Neural progenitor cell (in vitro differentiated cells): ENCODE results near the gene DDX25. TPM values are rescaled to one million over a fixed set of nuclear protein-coding genes. Genes with fewer than 3 reads are reported as not detected.

ENCODE experiments used
- DNase-seq: peaks from one replicate; pipeline ENCODE4 v3.0.0-alpha.2; 2016; ENCODE audit warnings: low spot score
- H2AFZ ChIP-seq: fragments of 200-600 bp; sonication (generic); replicated peaks from 2 replicates; pipeline ENCODE4 v1.6.1; 2016; ENCODE audit warnings: antibody characterized with exemption
- H3F3A ChIP-seq: fragments of 200-600 bp; sonication (generic); 2 replicates; pipeline ENCODE4 v1.6.1; 2016; ENCODE audit warnings: antibody characterized with exemption, low read depth
- H3K27ac ChIP-seq: fragments of 200-600 bp; sonication (generic); 2 replicates; pipeline ENCODE4 v1.5.1; 2016; ENCODE audit warnings: mild to moderate bottlenecking
- H3K27me3 ChIP-seq: fragments of 200-600 bp; sonication (generic); 2 replicates; pipeline ENCODE4 v1.6.1; 2016; ENCODE audit warnings: mild to moderate bottlenecking, moderate library complexity
- H3K36me3 ChIP-seq: fragments of 200-600 bp; sonication (generic); 2 replicates; pipeline ENCODE4 v1.5.1; 2016
- H3K4me1 ChIP-seq: fragments of 200-600 bp; sonication (generic); 2 replicates; pipeline ENCODE4 v1.6.1; 2016; ENCODE audit warnings: mixed run types
- H3K4me2 ChIP-seq: fragments of 200-600 bp; sonication (generic); 2 replicates; pipeline ENCODE4 v1.6.1; 2016
- H3K4me3 ChIP-seq: fragments of 200-600 bp; sonication (generic); 2 replicates; pipeline ENCODE4 v1.5.1; 2016
- H3K79me2 ChIP-seq: fragments of 200-600 bp; sonication (generic); 2 replicates; pipeline ENCODE4 v1.6.1; 2016; ENCODE audit warnings: low read depth
- H3K9ac ChIP-seq: fragments of 200-600 bp; sonication (generic); 2 replicates; pipeline ENCODE4 v1.6.1; 2016
- H3K9me3 ChIP-seq: fragments of 200-600 bp; sonication (generic); 2 replicates; pipeline ENCODE4 v1.5.1; 2016; ENCODE audit warnings: low read depth
- H4K20me1 ChIP-seq: fragments of 200-600 bp; sonication (generic); 2 replicates; pipeline ENCODE4 v1.6.1; 2016; ENCODE audit warnings: low read depth
- H3K27ac Mint-ChIP-seq: 3 replicates; pipeline ENCODE4 v1.8.0; 2021; ENCODE audit warnings: mixed read lengths
- H3K27me3 Mint-ChIP-seq: 2 replicates; pipeline ENCODE4 v1.8.0; 2022; ENCODE audit warnings: low read depth, mild to moderate bottlenecking, inconsistent platforms, moderate library complexity, mixed read lengths; ENCODE audit not compliant: insufficient read depth
- H3K36me3 Mint-ChIP-seq: 3 replicates; pipeline ENCODE4 v1.8.0; 2021; ENCODE audit warnings: mixed read lengths
- H3K4me1 Mint-ChIP-seq: 3 replicates; pipeline ENCODE4 v1.8.0; 2021; ENCODE audit warnings: mixed read lengths
- H3K4me3 Mint-ChIP-seq: 3 replicates; pipeline ENCODE4 v1.8.0; 2021; ENCODE audit warnings: mild to moderate bottlenecking, moderate library complexity, mixed read lengths
- H3K9me3 Mint-ChIP-seq: 3 replicates; pipeline ENCODE4 v1.8.0; 2020; ENCODE audit warnings: mixed read lengths
- EZH2 ChIP-seq: fragments of 200-600 bp; sonication (generic); IDR thresholded peaks from 2 replicates; pipeline ENCODE4 v1.6.1; 2017; ENCODE audit warnings: antibody characterized with exemption, mild to moderate bottlenecking, moderate library complexity
- EZH2phosphoT487 ChIP-seq: fragments of 200-600 bp; sonication (generic); IDR thresholded peaks from 2 replicates; pipeline ENCODE4 v1.6.1; 2017; ENCODE audit warnings: antibody characterized with exemption
- total RNA-seq: library from RNA; depleted of rRNA; stranded (reverse); fragments of >200 nt; gene quantifications from 2 replicates; pipeline ENCODE4 v1.2.3, GENCODE V29; 2015; ENCODE audit warnings: low replicate concordance
- TF ChIP-seq, protein P1 (sequence below): fragments of 200-600 bp; sonication (generic); IDR thresholded peaks from 2 replicates; pipeline ENCODE4 v1.5.1; 2017; ENCODE audit warnings: antibody characterized with exemption, mild to moderate bottlenecking

DDX25 gene
- total RNA-seq, 1 donor from 2014 or later = 12.4 TPM

DNA sequence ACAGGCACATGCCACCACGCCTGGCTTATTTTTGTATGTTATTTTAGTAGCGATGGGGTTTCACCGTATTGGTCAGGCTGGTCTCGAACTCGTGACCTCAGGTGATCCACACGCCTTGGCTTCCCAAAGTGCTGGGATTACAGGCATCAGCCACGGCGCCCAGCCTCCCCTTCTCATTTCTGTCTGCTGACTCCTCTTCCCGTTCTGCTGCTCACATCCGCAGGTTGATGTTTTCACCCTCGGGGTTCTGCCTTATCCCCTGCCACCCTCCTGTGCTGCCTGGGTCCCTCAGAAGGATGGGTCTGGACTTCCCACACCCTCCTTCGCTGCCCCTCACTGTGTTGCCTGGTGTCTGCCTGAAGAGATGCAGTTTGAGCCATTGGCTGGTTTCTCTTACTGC is 22.4 kb downstream of the DDX25 start:
- Histone ChIP-seq H3K79me2 (no peaks in the 10 kb centered on the region), H3K9ac (no peak overlapping the region), H3K4me2 (no peak overlapping the region), H3K36me3 (no peaks in the 10 kb centered on the region), H3K4me3 (no peak overlapping the region), H3K27me3 (no peaks in the 10 kb centered on the region), H3F3A (no peaks in the 10 kb centered on the region), H3K4me1 (peaks cover 8% of the 10 kb centered on the region), H4K20me1 (no peaks in the 10 kb centered on the region), H3K27ac (no peak overlapping the region), H2AFZ (no peak overlapping the region), H3K9me3 (no peaks in the 10 kb centered on the region)
- Mint-ChIP-seq H3K27ac (no peak overlapping the region), H3K4me1 (peaks cover 15% of the 10 kb centered on the region), H3K4me3 (no peak overlapping the region), H3K27me3 (no peaks in the 10 kb centered on the region), H3K36me3 (no peaks in the 10 kb centered on the region), H3K9me3 (no peaks in the 10 kb centered on the region)
- no peak for TF ChIP-seq EZH2
- TF ChIP-seq EZH2phosphoT487 = no peak
- TF ChIP-seq, protein P1, sequence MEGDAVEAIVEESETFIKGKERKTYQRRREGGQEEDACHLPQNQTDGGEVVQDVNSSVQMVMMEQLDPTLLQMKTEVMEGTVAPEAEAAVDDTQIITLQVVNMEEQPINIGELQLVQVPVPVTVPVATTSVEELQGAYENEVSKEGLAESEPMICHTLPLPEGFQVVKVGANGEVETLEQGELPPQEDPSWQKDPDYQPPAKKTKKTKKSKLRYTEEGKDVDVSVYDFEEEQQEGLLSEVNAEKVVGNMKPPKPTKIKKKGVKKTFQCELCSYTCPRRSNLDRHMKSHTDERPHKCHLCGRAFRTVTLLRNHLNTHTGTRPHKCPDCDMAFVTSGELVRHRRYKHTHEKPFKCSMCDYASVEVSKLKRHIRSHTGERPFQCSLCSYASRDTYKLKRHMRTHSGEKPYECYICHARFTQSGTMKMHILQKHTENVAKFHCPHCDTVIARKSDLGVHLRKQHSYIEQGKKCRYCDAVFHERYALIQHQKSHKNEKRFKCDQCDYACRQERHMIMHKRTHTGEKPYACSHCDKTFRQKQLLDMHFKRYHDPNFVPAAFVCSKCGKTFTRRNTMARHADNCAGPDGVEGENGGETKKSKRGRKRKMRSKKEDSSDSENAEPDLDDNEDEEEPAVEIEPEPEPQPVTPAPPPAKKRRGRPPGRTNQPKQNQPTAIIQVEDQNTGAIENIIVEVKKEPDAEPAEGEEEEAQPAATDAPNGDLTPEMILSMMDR = no peak
- DNase-seq = no peak

- Mint-ChIP-seq H3K36me3 (no peaks in the 10 kb centered on the region), H3K9me3 (no peaks in the 10 kb centered on the region)
These were observed 25.3 kb downstream of the DDX25 start for GRCh38 chr11:125929445-125930075.

DNA sequence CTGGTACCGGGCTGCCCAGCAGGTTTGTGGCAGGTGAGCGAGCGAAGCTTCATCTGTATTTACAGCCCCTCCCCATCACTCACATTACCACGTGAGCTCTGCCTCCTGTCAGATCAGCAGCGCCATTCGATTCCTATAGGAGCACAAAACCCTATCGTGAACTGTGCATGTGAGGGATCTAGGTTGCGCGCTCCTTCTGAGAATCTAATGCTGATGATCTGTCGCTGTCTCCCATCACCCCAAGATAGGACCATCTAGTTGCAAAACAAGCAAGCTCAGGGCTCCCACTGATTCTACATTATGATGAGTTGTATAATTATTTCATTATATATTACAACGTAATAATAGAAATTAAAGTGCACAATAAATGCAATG is 25.8 kb downstream of the DDX25 start:
- no peaks in the 10 kb centered on the region for H3K9me3 Mint-ChIP-seq
- H3K36me3 Mint-ChIP-seq = no peaks in the 10 kb centered on the region
- no peaks in the 10 kb centered on the region for H3K27me3 Mint-ChIP-seq
- no peak overlapping the region for H3K9ac ChIP-seq
- TF ChIP-seq, protein P1 = no peak
- no peak for TF ChIP-seq EZH2phosphoT487
- TF ChIP-seq EZH2 = no peak
- H3K4me3 ChIP-seq = no peak overlapping the region
- no peak for DNase-seq
- no peaks in the 10 kb centered on the region for H4K20me1 ChIP-seq
- no peaks in the 10 kb centered on the region for H3K36me3 ChIP-seq
- no peak overlapping the region for H3K4me2 ChIP-seq
- H3K27ac ChIP-seq = no peak overlapping the region
- H3K9me3 ChIP-seq = no peaks in the 10 kb centered on the region
- peaks cover 21% of the 10 kb centered on the region for H3K4me1 Mint-ChIP-seq
- no peaks in the 10 kb centered on the region for H3K79me2 ChIP-seq
- H3K4me3 Mint-ChIP-seq = no peak overlapping the region
- H3K4me1 ChIP-seq = peaks cover 6% of the 10 kb centered on the region
- no peaks in the 10 kb centered on the region for H3F3A ChIP-seq
- no peak overlapping the region for H3K27ac Mint-ChIP-seq
- H3K27me3 ChIP-seq = peaks cover 6% of the 10 kb centered on the region
- no peak overlapping the region for H2AFZ ChIP-seq

More at GRCh38 chr11:125929445-125930075, 25.3 kb downstream of the DDX25 start:
- no peaks in the 10 kb centered on the region for H3K36me3 ChIP-seq
- no peaks in the 10 kb centered on the region for H4K20me1 ChIP-seq
- no peak overlapping the region for H3K4me2 ChIP-seq
- no peaks in the 10 kb centered on the region for H3K79me2 ChIP-seq
- no peak overlapping the region for H3K9ac ChIP-seq
- no peak overlapping the region for H3K4me3 Mint-ChIP-seq
- H3K4me1 ChIP-seq = peaks cover 8% of the 10 kb centered on the region
- H3K4me1 Mint-ChIP-seq = peaks cover 25% of the 10 kb centered on the region
- H3K27ac Mint-ChIP-seq = no peak overlapping the region
- DNase-seq = no peak
- no peak overlapping the region for H3K27ac ChIP-seq
- H3K27me3 ChIP-seq = peaks cover 6% of the 10 kb centered on the region
- H3K9me3 ChIP-seq = no peaks in the 10 kb centered on the region
- no peak overlapping the region for H2AFZ ChIP-seq
- no peak overlapping the region for H3K4me3 ChIP-seq
- H3K27me3 Mint-ChIP-seq = no peaks in the 10 kb centered on the region
- H3F3A ChIP-seq = no peaks in the 10 kb centered on the region
- TF ChIP-seq EZH2 = no peak
- TF ChIP-seq, protein P1 = no peak
- no peak for TF ChIP-seq EZH2phosphoT487
